NB4 (cell line): ENCODE measurements around the gene ARL4D.

Experiments used
- DNase-seq: peaks from one replicate; pipeline ENCODE4 v3.0.0; 2010; ENCODE audit warnings: low read depth
- H3K4me3 ChIP-seq: one replicate; pipeline ENCODE4 v1.5.1; 2011; ENCODE audit warnings: mild to moderate bottlenecking, low read depth, low read length, moderate library complexity
- CTCF ChIP-seq: IDR thresholded peaks from one replicate; pipeline ENCODE4 v1.5.1; 2012; ENCODE audit warnings: low read depth, low read length
- MAX ChIP-seq: IDR thresholded peaks from 2 replicates; pipeline ENCODE4 v1.6.1; 2011; ENCODE audit warnings: low read depth, low read length
- MYC ChIP-seq: IDR thresholded peaks from 2 replicates; pipeline ENCODE4 v1.6.1; 2011; ENCODE audit warnings: low read depth, low read length
- POLR2A ChIP-seq: IDR thresholded peaks from 2 replicates; pipeline ENCODE4 v1.6.1; 2011; ENCODE audit warnings: mild to moderate bottlenecking; ENCODE audit not compliant: insufficient read length; ENCODE audit errors: extremely low read depth

ARL4D gene

GRCh38 chr17:43428524-43428923 is 29.7 kb downstream of the ARL4D start:
- TF ChIP-seq CTCF (no peak), MYC (no peak), POLR2A (no peak), MAX (no peak)
- DNase-seq = no peak
- H3K4me3 ChIP-seq = no peak overlapping the region

GRCh38 chr17:43430936-43431713 is 32.3 kb downstream of the ARL4D start:
- TF ChIP-seq POLR2A (no peak), MYC (no peak), MAX (no peak), CTCF (no peak)
- no peak for DNase-seq
- no peak overlapping the region for H3K4me3 ChIP-seq

GRCh38 chr17:43431714-43432523 is 33.1 kb downstream of the ARL4D start:
- TF ChIP-seq POLR2A (no peak), MAX (no peak), MYC (no peak), CTCF (no peak)
- DNase-seq = peak; percentile 15
- H3K4me3 ChIP-seq = no peak overlapping the region

- TF ChIP-seq MYC (no peak), CTCF (no peak)
- no peak for DNase-seq
Measured at GRCh38 chr17:43434902-43435319, 36.1 kb downstream of the ARL4D start.

GRCh38 chr17:43437756-43438155 is 39.0 kb downstream of the ARL4D start:
- no peak for DNase-seq
- H3K4me3 ChIP-seq = no peak overlapping the region
- TF ChIP-seq POLR2A (no peak), CTCF (no peak), MYC (no peak), MAX (no peak)

More at GRCh38 chr17:43434902-43435319, 36.1 kb downstream of the ARL4D start:
- no peak overlapping the region for H3K4me3 ChIP-seq
